Stimulated activated CD4-positive, alpha-beta T cell treated with anti-CD3 and anti-CD28 coated beads, TNF-alpha, amount 100 ng/mL, for 48 hours (primary cell): ENCODE results near the gene DLGAP4.
"Not testable (repeated sequence)": the region's sequence is repeated elsewhere in the genome, so short reads cannot be mapped to it uniquely, and the experiment has no call there.

ENCODE experiments used
- DNase-seq, 3 donors: peaks; one replicate each; pipeline ENCODE4 v3.0.0-alpha.2; 2020; ENCODE audit warnings: low read depth in 3 of 3

DLGAP4 gene

DNA sequence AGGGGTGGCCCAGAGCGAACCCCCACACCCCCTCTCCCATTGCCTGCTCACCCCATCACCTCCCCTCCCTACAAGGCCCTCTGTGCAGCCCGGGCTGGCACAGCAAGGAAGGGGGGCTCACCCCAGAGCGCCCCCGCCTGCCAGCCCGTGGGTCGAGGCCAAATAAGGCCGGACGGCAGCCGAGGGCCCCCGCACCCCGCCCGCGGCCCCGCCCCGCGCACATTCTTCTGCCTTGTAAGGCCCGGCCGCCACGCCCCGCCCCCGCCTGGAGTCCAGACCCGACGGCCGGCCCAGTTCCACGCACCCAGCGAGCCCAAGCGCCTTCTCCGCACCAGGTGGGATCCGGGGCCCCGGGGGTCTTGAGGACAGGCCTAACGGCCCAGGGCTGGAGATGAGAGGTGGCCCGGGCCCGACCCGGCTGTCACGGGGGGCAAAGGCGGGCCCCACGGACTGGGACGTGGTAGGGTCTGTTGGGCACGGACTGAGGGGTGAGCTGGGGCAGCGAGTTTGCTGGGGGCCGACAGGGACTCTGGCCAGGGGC is 235.2 kb downstream of the DLGAP4 start, which contains the start of gene MYL9:
Gene MYL9, plus strand, starts transcription at position 293 of the 541 bp plus-strand sequence. CDS start 3,366 bp downstream, outside the sequence.
- no peak for DNase-seq

DNA sequence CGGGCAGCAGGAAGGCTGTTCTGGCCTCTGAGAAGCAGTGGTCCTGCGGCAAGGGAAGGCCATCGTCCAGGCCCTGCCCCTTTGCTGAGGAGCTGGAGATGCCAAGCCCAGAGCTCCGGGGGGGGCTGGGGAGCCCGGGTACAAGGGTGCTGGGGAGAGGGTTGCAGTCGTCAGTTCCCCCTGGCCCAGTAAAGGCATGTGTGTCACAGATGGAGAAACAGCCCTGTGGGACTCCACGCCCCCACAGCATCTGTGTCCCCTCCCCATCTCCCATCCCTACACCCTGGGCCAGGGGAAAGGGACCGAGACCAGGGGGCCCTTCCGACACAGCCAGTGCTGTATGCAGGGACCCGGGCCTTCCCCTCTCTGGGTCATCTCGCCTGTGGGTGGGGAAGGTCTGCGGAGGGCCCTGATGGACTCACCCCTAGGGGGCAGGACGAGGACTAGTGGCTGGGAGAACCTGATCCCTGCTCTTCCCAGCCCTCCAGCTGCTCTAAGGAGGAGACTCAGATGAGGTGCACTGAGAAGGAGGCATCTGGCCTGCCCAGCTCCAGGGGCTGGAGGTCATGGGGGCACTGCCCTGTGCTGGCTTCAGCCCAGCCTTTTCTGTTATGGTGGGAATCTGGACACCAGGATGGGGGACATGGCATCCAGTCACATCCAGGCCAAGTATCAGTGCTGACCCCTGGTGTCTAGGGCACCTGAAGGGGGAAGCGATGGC is 235.8 kb downstream of the DLGAP4 start:
- no peak for DNase-seq

DNA sequence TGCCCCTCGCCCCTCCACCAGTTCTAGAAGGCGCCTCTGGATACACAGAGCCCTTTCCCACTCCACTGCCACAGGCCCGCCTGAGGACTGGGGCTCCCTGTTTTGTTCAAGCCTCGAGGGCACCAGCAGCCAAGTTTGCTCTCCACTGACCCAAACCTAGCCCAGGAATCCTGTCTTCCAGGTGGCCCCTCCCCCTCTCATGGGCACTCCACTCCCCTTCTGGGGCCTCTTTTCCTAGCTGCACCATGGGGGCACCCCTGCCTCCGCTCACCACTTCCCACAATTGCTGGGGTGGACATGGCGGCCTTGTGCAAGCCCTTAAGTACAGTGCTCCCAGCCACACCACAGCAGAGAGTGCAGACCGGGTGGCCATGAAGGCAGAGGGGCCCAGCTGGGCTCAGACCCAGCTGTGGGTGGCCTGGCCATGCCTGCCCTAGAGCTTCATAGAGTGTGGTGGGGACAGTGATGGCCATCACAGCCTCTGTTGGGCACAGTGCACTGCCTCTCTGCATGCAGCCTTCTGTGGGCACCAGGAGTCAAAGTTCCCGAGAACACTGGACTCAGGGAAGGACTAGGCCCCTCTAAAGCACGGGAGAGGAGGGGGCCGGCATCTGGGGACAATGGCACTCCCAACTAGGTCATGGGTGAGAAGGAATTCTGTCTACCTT is 236.5 kb downstream of the DLGAP4 start:
- DNase-seq: no peak

DNA sequence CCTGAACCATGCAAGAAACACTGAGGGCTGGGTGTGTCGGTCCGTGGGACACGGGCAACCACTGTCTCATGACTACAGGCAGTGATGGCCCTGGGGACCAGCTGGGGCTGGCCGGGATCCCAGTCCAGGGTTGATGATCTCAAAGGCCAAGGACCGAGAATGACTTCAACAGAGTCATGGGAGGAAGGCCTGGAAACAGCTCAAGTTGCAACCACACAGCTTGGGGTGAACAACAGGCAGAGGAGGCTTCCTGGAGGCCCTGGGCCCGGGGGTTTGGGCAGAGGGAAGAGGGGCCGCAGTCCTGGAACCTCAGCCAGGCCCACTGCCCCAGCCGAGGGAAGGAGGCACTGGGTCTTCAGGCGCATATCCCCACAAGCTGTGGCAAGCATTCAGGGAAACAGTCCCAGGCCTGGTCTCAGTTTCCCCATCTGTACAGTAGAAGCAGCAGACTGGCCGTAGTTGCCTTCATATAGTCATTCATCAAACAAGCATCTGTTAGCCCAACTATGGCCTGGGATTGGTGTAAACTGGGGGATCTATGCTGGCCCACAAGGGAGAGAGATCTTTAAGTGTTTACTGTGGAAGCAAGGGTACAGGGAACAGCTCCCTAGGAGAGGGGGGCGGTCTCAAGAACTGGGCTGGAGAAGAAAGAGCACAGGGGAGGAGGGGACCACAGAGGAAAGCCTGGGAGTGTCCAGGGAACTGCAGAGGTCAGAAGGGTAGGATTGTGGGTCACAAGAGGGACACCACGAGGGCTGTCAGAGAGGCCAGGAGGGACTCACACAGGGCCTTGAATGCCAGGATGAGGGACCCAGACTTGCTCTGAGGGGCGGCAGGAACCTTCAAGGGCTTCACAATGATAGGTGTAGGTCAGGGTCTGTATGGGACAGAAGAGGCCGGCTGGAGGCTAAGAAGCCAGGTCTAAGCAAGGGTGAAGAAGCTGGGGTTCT is 237.3 kb downstream of the DLGAP4 start:
- no peak for DNase-seq

DNA sequence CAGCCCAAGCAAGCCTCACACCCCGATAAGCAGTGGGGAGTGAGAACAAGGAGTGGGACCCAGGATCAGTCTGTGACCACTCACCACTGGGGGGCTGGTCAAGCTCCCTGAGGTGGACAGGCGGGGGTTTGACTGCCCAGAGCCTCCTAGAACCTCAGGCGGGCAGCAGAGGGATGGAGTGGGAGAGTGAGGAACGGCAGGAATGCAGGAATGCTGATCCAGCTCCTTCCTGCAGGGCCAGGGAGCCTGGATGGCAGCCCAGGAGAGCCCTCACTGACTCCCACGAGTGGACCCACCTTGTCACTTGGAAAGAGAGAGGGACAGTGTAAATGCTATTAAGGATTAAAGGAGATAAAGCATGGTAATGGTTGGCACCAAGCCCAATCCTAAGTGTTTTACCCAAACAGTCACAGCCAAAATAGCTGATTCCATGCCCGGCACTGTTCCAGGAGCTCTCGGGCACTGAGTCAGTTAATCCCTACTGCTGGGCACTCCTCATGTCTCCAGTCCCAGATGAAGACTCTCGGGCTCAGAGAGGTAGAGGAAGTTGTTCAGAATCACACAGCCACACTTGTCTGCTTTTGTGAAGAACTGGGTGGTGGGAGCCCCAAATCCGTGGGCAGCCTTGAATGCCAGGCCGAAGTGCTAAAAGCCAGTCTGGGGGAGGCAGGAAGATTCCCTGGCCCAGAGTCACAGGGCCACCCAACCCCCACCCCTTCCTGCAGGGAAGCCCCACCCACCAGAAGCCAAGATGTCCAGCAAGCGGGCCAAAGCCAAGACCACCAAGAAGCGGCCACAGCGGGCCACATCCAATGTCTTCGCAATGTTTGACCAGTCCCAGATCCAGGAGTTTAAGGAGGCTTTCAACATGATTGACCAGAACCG is 238.2 kb downstream of the DLGAP4 start:
- DNase-seq: no peak

DNA sequence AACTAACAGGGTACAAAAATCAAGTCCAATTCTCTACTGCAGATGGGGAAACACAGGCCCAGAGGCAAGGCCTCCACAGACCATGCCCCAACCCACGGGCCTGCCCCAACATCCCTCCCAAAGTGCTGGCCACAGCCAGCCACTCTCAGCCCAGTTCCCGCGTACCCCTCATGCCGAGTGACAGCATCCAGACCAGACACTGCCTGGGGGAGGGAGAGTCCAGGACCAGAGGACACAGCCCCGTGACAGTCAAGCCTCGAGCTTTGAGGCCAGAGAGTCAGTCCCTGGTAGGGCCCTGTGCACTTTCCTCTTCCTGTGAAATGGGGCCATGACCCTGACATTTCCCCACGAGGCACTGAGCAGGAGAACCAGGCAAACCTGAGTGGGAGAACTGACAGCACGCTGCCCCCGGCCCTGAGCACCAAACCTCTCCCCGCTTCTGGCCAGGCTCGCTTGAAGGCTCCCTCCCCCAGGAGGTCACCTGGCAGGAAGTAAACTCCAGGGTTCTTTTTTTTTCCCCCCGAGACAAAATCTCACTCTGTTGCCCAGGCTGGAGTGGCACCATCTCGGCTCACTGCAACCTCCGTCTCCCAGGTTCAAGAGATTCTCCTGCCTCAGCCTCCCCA is 240.1 kb downstream of the DLGAP4 start:
- no peak for DNase-seq

DNA sequence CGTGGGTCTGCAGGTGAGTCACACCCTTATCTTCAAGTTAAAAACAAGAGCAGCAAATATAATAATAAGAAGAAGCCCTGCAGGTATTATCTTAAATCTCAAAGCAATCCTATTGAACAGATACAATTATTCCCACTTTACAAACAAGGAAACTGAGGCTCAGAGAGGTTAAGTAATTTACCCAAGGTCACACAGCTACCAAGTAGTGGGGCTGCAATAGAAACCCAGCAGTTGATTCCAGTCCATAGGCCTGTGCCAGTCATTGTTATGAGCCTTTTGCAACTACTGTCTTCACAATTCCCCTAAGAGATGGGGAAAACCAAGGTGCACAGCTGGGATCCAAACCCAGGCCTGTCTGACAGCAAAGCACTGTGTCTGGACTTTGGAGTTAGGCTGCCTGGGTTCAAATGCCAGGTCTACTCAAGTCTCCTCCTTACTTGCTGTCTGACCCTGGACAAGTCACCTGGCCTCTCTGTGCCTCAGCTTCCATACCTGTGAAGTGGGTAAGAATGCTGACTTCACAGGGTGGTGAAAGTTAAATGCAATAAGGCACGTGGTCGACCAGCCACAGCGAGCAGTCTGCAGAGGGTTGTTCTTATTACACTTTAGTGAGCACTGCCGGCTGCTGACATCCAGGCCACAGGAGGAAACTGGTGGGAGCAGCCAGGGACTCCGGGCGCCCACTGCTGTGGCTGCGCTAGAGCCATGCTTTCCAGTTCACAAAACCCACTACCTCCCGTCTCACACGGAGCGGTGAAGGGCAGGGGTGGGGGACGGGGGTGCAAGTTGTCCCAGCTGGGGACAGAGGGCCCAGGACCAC is 241.3 kb downstream of the DLGAP4 start:
- no peak for DNase-seq

DNA sequence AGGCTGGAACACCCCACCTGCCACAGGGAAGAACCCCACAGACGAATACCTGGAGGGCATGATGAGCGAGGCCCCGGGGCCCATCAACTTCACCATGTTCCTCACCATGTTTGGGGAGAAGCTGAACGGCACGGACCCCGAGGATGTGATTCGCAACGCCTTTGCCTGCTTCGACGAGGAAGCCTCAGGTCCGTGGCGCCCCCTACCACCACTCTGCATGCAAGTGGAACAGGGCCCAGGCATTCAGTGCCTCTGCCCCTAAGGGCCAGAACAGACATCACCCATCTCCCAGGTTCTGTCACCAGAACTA is 241.8 kb downstream of the DLGAP4 start:
- DNase-seq: no peak

DNA sequence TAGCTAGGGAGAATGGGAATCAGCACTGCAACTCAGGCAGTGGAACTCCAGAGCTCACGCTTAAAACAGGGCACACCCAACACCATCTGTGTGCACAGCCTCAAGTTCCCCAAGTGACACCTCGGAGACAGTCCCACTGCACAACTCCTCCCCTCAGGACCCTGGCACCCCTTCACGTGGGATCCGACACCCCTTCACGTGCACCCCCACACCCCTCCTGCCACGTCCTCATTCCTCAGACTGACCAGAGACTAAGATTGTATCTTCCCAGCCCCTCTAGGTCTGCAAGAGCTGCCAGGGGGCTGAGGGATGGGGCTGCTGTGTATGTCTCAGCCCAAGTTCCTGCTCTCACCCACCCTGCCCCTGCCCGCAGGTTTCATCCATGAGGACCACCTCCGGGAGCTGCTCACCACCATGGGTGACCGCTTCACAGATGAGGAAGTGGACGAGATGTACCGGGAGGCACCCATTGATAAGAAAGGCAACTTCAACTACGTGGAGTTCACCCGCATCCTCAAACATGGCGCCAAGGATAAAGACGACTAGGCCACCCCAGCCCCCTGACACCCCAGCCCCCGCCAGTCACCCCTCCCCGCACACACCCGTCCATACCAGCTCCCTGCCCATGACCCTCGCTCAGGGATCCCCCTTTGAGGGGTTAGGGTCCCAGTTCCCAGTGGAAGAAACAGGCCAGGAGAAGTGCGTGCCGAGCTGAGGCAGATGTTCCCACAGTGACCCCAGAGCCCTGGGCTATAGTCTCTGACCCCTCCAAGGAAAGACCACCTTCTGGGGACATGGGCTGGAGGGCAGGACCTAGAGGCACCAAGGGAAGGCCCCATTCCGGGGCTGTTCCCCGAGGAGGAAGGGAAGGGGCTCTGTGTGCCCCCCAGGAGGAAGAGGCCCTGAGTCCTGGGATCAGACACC is 242.8 kb downstream of the DLGAP4 start:
- no peak for DNase-seq

DNA sequence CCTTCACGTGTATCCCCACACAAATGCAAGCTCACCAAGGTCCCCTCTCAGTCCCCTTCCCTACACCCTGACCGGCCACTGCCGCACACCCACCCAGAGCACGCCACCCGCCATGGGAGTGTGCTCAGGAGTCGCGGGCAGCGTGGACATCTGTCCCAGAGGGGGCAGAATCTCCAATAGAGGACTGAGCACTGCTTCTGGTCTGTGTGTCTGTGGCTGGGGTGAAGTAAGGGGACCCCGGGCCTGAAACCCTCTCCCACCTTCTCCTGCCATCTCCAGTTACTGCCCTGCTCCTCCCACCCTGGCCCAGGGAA is 243.4 kb downstream of the DLGAP4 start:
- DNase-seq: no peak

DNA sequence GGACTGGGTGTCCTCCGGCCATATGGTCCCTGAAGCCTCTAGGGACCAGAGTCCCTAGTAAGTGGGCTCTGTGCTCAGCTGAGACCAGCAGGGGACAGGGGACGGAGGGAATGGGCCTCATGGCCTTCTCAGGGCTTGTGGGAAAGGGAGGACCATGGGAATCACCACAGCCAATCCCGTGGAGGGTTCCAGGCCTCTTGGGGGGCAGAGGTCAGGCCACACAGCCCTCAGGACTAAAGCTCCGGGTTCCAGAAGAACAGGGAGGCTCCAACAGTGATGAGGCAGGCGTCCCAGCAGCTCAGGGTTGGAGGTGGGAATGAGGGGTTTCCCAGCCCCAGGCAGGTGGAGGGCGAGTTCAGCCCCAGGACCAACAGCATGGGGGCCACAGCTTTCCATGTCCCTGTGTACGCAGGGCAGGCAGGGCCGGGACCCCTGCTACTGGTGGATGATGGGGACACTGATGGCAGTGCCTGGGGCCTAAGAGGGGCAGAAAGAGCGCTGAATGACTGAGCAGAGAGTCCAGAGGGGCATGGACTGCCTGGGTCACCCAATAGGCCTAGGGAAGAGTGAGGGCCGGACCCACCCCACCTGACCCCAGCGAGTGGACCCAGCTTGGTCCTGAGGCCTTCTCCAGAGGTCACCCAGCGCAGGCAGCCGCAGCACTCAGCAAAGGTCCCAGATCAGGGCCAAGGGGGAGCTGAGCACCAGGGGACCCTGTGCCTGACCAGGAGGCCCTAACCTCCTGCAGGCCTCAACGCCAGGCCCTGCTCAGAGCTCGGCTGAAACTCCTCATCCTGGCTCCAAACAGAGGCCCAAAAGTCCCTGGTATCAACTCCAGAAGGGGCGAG is 244.0 kb downstream of the DLGAP4 start:
- DNase-seq: no peak

DNA sequence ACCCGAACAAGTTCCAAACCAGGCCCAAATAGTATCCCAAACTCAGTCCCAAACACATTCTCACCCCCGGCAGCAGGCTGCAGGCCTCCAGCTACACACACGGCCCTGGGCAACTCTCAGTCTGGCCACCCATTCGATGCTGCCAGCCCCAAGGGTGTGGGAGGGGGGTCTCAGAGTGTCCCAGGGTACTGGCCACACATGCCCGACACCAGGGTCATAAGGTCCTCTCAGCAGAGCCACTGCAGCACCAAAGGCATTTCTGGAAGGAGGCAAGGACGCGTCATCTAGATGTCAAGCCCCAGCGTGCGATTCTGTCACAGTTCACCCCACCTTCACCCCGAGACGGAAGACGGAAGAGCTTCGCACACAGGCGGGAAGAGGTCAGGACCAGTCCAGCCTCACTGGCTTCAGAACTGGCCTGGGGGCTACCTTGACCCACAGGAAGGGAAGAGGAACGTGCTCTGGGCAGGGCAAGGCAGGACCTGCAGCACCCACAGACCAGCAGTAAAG is 244.7 kb downstream of the DLGAP4 start:
- no peak for DNase-seq

DNA sequence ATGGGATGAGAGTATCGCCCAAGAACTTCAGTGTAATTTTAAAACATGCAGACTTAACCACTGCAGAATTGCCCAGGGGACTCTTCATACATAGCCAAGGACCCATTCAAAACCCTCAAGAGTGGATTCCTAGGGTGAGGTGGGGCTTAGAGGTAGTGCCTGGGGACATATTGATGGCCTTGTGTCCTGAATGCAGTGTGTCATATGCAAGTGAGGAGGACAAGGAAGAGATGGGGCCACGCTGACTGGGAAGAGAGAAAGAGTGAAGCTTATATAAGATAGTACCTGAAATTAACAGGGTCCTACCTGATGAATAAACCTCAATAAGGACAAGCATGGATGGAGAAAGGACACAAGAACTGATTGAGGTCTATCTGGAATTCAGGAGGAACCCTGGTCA is 249.1 kb downstream of the DLGAP4 start:
- no peak for DNase-seq

DNA sequence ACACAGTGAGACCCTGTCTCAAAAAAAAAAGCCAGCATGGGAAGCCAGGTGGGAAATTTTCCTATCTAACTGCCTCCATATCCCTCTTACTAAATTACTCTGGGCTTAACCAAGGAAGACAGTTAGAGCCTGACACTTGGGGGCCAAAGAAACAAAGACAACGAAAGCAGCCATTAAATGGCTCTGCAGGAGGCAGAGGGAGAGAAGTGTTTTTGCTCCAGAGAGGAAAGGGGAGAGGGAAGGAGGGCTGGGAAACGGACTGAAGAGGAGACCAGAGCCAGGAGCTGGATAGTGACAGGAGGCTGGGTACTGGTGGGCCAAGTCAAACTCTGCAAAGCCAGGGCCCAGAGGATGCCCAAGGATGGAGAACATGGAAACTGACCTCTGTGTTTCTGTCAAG is 256.6 kb downstream of the DLGAP4 start:
- no peak for DNase-seq

DNA sequence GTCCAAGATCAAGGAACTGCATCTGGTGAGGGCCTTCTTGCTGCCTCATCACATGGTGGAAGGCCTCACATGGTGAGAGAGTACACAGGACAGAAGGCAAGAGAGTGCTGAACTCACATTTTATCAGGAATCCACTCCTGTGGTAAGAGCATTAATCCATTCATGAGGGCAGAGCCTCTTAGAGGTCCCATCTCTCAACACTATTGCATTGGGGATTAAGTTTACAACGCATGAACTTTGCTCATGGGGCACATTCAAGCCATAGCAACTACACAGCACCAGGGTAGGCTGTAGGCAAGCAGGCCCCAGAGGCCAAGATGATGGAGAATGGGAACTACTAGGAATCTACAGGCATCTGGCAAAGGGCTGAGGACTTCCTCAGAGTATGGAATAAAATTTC is 257.2 kb downstream of the DLGAP4 start:
- no peak for DNase-seq

DNA sequence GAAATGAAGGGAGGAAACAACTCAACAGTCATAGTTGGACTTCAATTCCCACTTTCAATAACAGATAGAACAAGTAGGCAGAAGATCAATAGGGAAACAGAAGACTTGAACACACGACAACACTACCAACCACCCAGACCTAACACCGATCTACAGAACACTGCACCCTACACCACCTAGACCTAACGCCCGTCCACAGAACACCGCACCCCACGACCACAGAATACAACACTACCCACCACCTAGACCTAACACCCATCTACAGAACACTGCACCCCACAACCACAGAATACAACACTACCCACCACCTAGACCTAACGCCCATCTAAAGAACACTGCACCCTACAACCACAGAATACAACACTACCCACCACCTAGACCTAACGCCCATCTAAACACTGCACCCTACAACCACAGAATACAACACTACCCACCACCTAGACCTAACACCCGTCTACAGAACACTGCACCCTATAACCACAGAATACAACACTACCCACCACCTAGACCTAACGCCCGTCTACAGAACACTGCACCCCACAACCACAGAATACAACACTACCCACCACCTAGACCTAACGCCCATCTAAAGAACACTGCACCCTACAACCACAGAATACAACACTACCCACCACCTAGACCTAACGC is 258.1 kb downstream of the DLGAP4 start:
- not testable (repeated sequence) for DNase-seq

DNA sequence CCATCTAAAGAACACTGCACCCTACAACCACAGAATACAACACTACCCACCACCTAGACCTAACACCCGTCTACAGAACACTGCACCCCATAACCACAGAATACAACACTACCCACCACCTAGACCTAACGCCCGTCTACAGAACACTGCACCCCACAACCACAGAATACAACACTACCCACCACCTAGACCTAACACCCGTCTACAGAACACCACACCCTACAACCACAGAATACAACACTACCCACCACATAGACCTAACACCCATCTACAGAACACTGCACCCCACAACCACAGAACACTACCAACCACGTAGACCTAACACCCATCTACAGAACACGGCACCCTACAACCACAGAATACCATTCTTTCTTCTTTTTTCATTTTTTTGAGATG is 258.6 kb downstream of the DLGAP4 start:
- DNase-seq: not testable (repeated sequence)
